Measurements from ENCODE around the gene ZNF668.
A peak's percentile ranks its signal among the peaks of the same experiment; 100 is the strongest.
"Not testable (repeated sequence)": the region's sequence is repeated elsewhere in the genome, so short reads cannot be mapped to it uniquely, and the experiment has no call there.

The ZNF668 gene

DNA sequence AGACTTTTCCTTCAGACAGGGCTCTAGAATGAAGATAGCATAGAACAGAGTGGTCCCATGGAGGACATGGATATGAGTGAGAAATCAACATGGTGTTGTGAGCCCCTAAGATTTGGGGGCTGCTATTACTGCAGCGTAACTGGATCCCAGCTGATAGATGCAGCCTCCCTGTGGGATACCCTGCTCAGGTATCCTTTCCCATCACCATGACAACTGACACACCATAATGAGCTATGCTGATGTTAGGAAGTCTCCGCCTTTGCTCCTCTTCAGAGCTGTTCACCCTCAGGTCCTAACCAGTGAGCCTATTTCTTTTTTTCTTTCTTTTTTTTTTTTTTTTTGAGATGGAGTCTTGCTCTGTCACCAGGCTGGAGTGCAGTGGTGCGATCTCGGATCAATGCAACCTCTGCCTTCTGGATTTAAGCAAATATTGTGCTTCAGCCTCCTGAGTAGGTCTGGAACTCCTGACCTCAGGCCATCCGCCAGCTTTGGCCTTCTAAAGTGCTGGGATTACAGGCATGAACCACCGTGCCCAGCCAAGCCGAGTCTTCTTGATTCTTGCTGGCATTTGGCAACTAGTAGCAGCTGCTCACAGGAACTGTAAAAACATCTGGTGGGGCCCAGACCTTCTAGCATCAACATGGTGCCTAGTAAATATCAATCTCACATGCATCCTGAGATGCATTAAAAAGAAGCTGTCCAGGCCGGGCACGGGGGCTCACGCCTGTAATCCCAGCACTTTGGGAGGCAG is 23.6 kb downstream of the ZNF668 start:
- no peak for DNase-seq

DNA sequence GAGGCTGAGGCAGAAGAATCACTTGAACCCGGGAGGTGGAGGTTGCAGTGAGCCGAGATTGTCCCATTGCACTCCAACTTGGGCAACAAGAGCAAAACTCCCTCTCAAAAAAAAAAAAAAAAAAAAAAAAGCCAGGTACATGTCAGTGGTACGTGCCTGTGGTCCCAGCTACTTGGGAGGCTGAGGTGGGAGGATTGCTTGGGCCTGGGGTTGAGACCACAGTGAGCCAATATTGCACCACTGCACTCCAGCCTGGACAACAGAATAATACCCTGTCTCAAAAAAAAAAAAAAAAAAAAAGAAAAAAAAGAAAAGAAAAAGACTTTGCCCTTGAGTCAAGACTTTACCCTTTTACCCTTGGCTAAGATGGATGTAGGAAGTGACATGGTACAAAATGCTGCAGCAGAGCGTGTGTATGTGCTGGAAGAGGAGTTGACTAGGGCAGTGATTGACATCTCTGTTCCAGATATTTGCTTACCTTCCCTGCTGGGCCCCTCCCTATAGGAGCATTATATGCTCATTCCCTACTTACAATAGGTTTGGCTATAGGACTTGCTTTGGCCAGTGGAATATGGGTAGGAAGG is 30.1 kb downstream of the ZNF668 start:
- DNase-seq: no peak

DNA sequence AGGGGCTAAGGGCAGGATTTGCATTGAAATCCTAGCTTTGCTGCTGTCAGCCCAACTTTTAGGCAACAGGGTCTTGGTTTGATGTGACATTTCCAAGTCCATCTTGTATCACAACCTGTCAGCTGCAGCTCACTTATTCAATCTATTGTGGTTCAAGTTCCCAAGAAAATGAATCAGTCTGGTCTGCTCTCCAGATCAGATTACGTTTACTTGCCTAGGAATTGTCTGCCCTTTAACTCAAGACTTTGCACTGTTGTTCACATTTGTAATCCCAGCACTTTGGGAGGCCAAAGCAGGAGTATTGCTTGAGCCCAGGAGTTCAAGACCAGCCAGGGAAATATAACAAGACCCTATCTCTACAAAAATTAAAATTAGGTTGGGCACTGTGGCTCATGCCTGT is 30.7 kb downstream of the ZNF668 start:
- DNase-seq: no peak

DNA sequence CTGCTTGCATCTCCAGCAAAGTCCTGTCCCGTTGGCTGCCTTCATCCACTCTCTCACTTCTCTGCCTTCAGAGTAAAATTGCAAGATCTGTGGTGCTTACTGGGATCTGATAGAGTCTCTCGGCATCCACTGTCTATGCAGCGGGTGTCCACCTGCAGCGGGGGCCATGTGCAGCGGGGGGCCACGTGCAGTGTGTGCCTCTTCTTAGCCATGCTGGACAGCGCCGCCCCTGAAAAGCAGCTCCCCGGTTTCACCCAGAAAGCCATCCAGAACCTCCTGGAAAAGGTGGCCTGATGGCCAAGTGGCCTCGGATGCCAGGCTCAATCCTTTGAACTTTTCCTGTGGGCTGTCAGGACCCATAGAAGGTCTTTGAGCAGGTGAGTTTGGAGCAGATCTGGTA is 31.2 kb downstream of the ZNF668 start:
- no peak for DNase-seq

DNA sequence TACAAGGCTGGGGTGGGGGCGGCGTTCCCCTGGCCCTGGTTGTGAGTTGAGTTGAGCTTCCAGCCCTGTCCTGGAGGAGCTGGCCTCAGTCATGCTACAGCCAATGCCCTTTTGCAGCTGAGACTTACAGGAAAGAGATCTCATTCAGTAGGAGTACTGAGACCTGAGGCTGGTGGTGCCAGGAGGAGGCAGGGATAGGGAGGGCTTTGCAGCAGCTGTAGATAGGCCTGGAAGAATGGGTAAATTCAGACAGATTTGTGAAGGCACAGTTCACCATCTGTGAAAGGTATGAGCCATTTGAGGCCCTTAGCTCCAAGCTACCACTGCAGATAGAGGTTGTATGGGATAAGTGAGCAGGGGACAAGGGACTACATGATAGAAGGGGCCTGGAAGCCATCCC is 35.0 kb downstream of the ZNF668 start:
- DNase-seq: no peak

DNA sequence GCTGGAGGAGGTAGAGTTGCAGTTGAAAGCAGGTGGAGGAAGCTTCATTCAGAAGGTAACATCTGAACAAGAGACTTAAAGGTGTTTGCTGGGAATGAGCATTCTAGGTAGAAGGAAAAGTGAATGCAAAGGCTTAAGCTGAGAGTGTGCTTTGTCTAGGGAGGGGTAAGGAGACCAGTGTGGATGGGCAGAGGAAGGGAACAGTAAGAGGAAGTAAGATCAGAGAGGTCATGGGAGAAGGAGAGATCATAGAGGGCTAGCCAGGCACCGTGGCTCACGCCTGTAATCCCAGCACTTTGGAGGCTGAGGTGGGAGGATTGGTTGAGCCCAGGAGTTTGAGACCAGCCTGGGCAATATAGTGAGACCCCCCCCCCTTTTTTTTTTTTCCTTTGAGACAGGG is 37.3 kb downstream of the ZNF668 start:
- DNase-seq: no peak

DNA sequence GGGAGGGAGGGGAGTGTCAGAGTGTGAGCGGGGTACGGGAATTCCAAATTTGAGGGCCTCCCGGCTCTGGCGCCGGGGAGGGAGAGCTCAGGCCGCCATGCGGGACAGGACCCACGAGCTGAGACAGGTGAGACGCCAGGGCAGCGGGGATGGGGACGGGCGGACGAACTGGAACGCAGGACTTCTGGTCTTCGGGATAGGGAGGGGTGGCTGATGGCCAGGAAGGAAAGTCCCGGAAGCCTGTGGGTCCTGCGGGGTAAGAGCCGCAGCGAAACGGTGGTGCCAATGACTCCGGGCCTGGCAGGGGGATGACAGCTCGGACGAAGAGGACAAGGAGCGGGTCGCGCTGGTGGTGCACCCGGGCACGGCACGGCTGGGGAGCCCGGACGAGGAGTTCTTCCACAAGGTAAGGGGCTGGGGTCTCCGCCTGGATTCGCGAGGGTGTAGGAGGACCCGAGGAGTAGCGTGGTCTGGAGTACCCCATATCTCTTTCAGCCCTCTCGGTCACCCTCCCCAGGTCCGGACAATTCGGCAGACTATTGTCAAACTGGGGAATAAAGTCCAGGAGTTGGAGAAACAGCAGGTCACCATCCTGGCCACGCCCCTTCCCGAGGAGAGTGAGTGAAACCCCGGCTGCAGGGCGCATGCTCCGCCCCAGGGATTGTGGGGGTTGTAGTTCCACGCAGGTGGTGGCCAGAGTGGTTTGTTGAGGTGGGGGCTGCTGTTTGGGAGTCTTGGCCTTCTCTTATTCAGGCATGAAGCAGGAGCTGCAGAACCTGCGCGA is 40.1 kb downstream of the ZNF668 start:
- peak; percentile 86 for DNase-seq

DNA sequence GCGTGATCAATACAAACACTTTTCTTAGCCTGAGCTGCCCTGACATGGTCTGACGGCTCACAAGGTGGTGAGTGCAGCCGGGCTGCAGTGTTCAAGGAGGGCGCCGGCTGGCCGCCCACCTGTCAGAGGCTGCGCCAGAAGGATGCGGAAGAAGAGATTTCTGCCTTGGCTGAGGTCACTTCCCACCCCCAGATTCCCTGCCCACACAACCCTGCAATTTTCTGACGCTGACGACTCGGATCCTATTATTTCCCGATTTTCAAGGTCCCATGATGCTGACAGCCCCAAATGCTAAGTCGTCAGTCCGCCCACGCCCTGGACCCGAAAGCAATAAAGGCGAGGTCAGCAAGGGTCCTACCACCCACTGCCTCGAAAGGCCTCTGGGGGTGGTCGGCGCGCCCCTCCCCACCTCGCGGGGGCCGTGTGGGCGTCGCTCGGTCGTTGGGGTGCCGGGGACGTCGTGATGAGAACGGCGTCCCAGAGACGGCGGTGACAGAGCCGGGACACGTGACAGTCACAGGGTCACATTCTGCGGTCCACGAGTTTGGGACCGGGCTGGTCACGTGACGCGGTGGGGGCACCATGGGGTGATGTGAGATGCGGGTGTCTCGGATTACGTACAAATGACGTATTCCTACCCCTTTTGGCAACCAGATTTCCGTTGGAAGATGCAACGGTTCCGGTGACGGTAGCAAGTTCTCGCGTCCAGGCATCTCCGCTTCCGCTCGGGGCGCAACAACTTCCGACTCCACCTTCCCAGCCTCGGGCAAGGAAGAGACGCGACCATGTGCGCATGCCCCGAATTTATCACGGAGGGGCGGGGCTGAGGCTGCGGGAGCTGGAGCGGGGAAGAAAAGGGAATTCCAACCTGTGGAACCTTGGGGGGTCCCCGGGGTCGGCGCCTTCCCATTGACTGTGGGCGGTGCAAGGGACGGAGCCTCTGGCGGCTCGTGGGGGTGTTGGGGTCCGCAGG is 41.0 kb downstream of the ZNF668 start, which contains the start of gene STX4:
TSS of gene STX4 (plus strand) at position 823 of the 973 bp plus-strand sequence. CDS start 248 bp downstream, outside the sequence.
- peak; percentile 95 for DNase-seq

DNA sequence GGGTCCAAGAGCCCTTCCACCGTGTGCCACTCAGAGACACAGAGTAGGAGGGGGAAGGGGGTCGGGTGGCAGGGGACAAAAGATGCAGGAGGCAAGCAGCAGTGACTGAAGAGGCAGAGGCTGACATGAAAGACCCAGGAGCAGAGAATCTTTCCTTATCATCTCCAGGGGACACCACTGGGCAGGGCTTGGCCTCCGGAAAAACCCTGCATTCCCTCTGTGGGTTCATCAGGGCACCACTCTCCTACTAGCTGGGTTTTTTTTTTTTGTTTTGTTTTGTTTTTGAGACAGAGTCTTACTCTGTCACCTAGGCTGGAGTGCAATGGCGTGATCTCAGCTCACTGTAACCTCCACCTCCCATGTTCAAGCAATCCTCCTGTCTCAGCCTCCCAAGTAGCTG is 42.8 kb downstream of the ZNF668 start:
- DNase-seq: no peak

DNA sequence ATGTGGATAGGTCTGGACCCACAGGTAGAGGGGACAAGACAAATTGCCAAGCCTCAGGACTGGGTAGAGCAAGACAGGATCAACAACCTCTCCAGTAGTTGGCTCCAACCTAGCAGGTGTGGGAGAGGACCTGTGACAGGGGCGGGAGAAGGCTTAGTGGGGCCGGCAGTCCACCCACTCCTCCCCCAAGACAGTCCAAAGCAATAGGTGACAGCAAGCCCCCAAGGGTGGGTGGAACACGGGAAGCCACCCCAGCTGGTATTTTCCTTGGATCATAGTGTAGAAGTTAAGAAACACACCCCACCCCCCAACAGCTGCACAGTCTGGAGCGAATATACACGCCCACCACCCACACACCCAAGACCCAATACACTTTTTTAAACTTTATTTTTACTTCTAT is 44.8 kb downstream of the ZNF668 start:
- no peak for DNase-seq

DNA sequence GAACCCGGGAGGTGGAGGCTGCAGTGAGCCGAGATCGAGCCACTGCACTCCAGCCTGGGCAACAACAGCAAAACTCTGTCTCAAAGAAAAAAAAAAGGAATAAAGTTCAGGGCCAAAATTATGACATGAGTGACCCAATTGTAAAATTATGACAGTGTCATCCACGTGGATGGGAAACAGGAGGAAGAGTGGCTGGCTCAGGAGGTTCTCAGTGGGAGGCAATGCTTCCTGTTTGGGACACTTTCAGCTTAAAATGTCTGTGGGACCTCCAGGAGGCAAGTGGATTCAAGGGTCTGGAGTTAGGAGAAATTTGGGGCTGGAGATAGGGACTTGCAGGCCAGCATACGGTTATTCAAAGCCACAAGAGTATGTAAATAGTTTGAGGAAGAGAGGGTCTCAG is 48.7 kb downstream of the ZNF668 start:
- DNase-seq: no peak

DNA sequence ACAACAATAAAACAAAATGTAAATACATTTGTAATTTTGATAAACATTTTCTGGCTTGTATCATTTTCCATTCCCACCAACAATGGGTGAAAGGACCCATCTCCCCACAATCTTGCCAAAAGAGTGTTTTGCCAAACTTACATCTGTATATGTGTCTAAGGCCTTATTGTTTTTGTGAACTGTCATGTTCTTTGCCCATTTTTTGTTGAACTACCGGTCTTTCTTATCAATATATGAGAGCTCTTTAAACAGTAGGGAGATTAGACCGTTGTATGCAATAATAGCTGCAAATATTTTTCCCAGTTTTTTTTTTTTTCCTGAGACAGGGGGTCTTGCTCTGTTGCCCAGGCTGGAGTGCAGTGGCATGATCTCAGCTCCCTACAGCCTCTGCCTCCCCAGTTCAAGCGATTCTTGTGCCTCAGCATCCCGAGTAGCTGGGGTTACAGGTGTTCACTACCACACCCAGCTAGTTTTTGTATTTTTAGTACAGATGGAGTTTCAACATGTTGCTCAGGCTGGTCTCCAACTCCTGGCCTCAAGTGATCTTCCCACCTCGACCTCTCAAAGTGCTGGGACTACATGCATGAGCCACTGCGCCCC is 50.3 kb downstream of the ZNF668 start:
- no peak for DNase-seq

DNA sequence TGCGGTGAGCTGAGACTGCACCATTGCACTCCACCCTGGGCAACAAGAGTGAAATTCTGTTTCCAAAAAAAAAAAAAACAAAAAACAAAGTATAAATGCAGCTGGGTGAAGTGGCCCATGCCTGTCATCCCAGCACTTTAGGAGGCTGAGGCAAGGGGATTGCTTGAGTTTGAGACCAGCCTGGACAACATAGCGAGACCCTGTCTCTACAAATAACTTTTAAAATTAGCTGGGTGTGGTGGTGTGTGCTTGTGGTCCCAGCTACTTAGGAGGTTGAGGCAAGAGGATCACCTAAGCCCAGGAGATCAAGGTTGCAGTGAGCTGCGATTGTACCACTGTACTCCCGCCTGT is 50.8 kb downstream of the ZNF668 start:
- no peak for DNase-seq

DNA sequence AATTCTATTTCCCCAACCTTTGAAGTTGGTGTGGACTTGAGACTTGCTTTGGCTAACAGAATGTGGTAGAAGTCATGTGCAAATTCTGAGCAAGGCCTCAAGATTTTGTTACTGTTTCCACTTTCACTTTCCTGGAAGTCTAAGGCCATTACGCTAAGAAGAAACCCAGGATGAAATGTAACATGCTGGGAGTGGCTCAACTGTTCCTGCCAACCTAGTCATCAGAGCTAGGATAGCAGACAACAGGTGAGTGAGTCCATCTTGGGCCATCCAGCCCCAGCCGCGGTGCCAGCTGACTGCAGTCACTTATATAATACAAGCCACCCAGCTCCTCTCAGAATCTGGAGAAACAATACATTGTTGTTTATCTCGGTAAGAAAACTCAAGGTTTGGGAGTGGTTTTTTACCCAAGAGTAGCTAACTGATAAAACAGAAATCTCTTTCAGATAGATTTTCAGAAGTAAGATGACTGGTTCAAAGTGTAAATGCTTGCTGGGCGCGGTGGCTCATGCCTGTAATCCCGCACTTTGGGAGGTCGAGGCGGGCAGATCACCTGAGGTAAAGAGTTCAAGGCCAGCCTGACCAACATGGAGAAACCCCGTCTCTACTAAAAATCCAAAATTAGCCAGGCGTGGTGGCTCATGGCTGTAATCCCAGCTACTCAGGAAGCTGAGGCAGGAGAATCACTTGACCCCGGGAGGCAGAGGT is 51.3 kb downstream of the ZNF668 start:
- DNase-seq: no peak

DNA sequence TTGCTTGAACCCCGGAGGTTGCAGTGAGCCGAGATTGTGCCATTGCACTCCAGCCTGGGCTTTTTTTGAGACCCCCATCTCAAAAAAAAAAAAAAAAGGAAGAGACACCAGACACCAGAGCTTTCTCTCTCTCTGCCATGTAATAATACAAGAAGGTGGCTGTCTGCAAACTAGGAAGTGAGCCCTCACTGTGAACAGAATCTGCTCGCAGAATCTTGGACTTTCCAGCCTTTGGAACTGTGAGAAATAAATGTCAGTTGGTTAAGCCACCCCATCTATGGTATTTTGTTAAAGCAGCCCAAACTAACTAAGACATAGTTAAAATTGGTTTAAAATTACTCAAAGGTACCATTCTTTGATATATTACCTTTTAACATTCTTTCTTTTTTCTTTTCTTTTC is 53.5 kb downstream of the ZNF668 start:
- no peak for DNase-seq

DNA sequence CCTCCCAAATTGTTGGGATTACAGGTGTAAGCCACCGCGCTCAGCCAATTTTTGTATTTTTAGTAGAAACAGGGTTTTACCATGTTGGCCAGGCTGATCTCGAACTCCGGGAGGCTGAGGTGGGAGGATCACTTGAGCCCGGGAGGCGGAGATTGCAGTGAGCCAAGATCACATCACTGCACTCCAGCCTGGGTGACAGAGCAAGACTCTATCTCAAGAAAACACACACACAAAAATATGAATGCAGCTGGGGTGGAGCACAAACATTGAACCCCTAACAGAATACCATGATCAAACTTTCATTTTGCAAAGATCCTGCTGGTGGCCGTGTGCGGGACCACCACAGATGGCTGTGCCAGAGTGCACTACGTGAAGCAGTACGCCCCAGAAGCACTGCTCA is 56.3 kb downstream of the ZNF668 start:
- not testable (repeated sequence) for DNase-seq

DNA sequence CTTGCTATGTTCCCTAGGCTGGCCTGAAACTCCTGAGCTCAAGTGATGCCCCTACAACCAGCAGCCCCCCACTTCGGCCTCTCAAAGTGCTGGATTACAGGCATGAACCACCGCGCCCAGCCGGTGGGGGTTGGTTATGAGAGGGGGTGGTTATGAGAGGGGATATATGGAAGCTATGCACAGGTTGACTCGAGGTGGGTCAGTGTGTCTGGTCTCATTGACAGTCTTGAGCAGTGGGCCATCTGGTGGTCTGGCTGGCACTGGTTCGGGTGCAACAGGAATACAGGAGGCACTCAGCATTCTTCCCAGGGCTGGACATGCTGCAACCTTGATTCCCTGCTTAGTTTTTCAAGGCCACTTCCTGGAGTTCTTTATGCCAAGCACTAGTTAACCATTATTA is 58.0 kb downstream of the ZNF668 start:
- no peak for DNase-seq

DNA sequence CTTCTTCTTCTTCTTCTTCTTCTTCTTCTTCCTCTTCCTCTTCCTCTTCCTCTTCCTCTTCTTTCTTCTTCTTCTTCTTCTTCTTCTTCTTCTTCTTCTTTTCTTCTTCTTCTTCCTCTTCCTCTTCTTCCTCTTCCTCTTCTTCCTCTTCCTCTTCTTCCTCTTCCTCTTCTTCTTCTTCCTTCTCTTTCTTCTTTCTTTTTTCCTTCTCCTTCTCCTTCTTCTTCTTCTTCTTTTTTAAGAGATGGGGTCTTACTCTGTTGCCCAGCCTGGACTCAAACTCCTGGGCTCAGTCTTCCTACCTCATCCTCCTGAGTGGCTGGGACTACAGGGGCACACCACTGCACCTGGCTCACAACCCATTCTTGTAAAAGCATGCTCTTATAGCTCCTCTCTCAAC is 60.7 kb downstream of the ZNF668 start:
- DNase-seq: not testable (repeated sequence)

DNA sequence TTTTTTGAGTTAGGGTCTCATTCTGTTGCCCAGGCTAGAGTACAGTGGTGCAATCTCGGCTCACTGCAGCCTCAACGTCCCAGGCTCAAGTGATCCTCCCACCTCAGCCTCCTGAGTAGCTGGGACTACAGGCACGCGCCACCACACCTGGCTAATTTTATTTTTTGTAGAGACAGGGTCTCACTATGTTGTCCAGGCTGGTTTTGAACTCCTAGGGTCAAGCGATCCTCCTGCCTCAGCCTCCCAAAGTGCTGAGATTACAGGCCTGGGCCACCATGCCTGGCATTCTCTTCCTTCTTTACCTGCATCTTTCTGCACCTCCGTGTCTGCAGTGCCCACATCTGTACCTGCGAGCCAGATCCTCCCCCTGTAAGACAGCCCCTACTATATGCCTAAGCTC is 62.2 kb downstream of the ZNF668 start:
- DNase-seq: not testable (repeated sequence)
